H9 (cell line): ENCODE results near the gene CELF5. TPM values are rescaled to one million over a fixed set of nuclear protein-coding genes. Genes with fewer than 3 reads are reported as not detected.

Experiments used
- DNase-seq: peaks from one replicate; pipeline ENCODE4 v3.0.0-alpha.2; 2017
- H2AFZ ChIP-seq: one replicate; pipeline ENCODE4 v1.6.1; 2013; ENCODE audit warnings: mild to moderate bottlenecking, low read length, control low read depth, moderate library complexity
- H2AK5ac ChIP-seq: 2 replicates; pipeline ENCODE4 v1.6.1; 2013; ENCODE audit warnings: low read length, control low read depth, mixed read lengths; ENCODE audit not compliant: insufficient read length
- H2BK120ac ChIP-seq: one replicate; pipeline ENCODE4 v1.6.1; 2013; ENCODE audit warnings: low read depth, mild to moderate bottlenecking, low read length, control low read depth, inconsistent platforms; ENCODE audit not compliant: poor library complexity, severe bottlenecking
- H2BK12ac ChIP-seq: 2 replicates; pipeline ENCODE4 v1.6.1; 2013; ENCODE audit warnings: low read length, control low read depth, mixed read lengths, low read depth; ENCODE audit not compliant: insufficient read length
- H2BK15ac ChIP-seq: 2 replicates; pipeline ENCODE4 v1.6.1; 2013; ENCODE audit warnings: low read depth, low read length, control low read depth
- H2BK20ac ChIP-seq: one replicate; pipeline ENCODE4 v1.6.1; 2013; ENCODE audit warnings: low read depth, mild to moderate bottlenecking, low read length, control low read depth, inconsistent platforms; ENCODE audit not compliant: poor library complexity, severe bottlenecking
- H2BK5ac ChIP-seq: 2 replicates; pipeline ENCODE4 v1.6.1; 2013; ENCODE audit warnings: low read length, control low read depth, mixed read lengths; ENCODE audit not compliant: insufficient read length
- H3K14ac ChIP-seq: 2 replicates; pipeline ENCODE4 v1.6.1; 2013; ENCODE audit warnings: low read length, control low read depth; ENCODE audit not compliant: insufficient read depth
- H3K18ac ChIP-seq: 2 replicates; pipeline ENCODE4 v1.6.1; 2013; ENCODE audit warnings: low read depth, mild to moderate bottlenecking, mixed read lengths, low read length, control low read depth; ENCODE audit not compliant: insufficient read length
- H3K23ac ChIP-seq: 2 replicates; pipeline ENCODE4 v1.6.1; 2013; ENCODE audit warnings: low read length, control low read depth, mixed read lengths, low read depth; ENCODE audit not compliant: insufficient read length
- H3K23me2 ChIP-seq: 2 replicates; pipeline ENCODE4 v1.6.1; 2013; ENCODE audit warnings: low read depth, mild to moderate bottlenecking, mixed read lengths, low read length, control low read depth; ENCODE audit not compliant: insufficient read length, poor library complexity, severe bottlenecking
- H3K27ac ChIP-seq: 2 replicates; pipeline ENCODE4 v1.5.1; 2013; ENCODE audit warnings: low read length, control low read depth, mixed read lengths, low read depth; ENCODE audit not compliant: insufficient read length
- H3K27me3 ChIP-seq: 2 replicates; pipeline ENCODE4 v1.6.1; 2013; ENCODE audit warnings: low read length, control low read depth, inconsistent platforms; ENCODE audit not compliant: insufficient read depth
- H3K4ac ChIP-seq: 2 replicates; pipeline ENCODE4 v1.6.1; 2013; ENCODE audit warnings: low read depth, mild to moderate bottlenecking, control low read depth, inconsistent platforms, low read length, moderate library complexity
- H3K4me1 ChIP-seq: 2 replicates; pipeline ENCODE4 v1.6.1; 2013; ENCODE audit warnings: low read length, control low read depth, inconsistent platforms; ENCODE audit not compliant: insufficient read depth
- H3K4me2 ChIP-seq: 2 replicates; pipeline ENCODE4 v1.6.1; 2013; ENCODE audit warnings: low read length, control low read depth, mixed read lengths; ENCODE audit not compliant: insufficient read length, insufficient read depth
- H3K56ac ChIP-seq: 2 replicates; pipeline ENCODE4 v1.6.1; 2013; ENCODE audit warnings: low read depth, mild to moderate bottlenecking, mixed read lengths, low read length, control low read depth; ENCODE audit not compliant: insufficient read length
- H3K79me1 ChIP-seq: 2 replicates; pipeline ENCODE4 v1.6.1; 2013; ENCODE audit warnings: low read depth, mild to moderate bottlenecking, moderate library complexity, low read length, control low read depth, inconsistent platforms; ENCODE audit not compliant: insufficient read depth, poor library complexity, severe bottlenecking
- H3K79me2 ChIP-seq: 2 replicates; pipeline ENCODE4 v1.6.1; 2013; ENCODE audit warnings: low read length, control low read depth, inconsistent platforms; ENCODE audit not compliant: insufficient read depth
- H3K9ac ChIP-seq: 2 replicates; pipeline ENCODE4 v1.6.1; 2013; ENCODE audit warnings: low read length, control low read depth, mixed read lengths; ENCODE audit not compliant: insufficient read length; ENCODE audit errors: extremely low read depth
- H3K9me3 ChIP-seq: one replicate; pipeline ENCODE4 v1.6.1; 2013; ENCODE audit warnings: low read depth, low read length, inconsistent platforms; ENCODE audit not compliant: control insufficient read depth
- H3T11ph ChIP-seq: one replicate; pipeline ENCODE4 v1.6.1; 2013; ENCODE audit warnings: mild to moderate bottlenecking, low read length, control low read depth, inconsistent platforms
- H4K20me1 ChIP-seq: one replicate; pipeline ENCODE4 v1.6.1; 2013; ENCODE audit not compliant: control insufficient read depth, insufficient read length, insufficient read depth
- H4K5ac ChIP-seq: 2 replicates; pipeline ENCODE4 v1.6.1; 2013; ENCODE audit warnings: low read depth, mild to moderate bottlenecking, mixed read lengths, low read length, control low read depth; ENCODE audit not compliant: insufficient read length
- H4K8ac ChIP-seq: replicated peaks from 2 replicates; pipeline ENCODE4 v1.6.1; 2013; ENCODE audit warnings: low read length, control low read depth, mixed read lengths, low read depth; ENCODE audit not compliant: insufficient read length
- H4K91ac ChIP-seq: 2 replicates; pipeline ENCODE4 v1.6.1; 2013; ENCODE audit warnings: low read depth, mild to moderate bottlenecking, moderate library complexity, mixed read lengths, low read length, control low read depth; ENCODE audit not compliant: insufficient read length
- H3K27ac Mint-ChIP-seq, 3 experiments: 2 replicates in 2 of 3; 3 replicates in 1 of 3; pipeline ENCODE4 v1.8.0; 2020 to 2021; ENCODE audit warnings: mixed read lengths in 3 of 3, mild to moderate bottlenecking in 1 of 3, moderate library complexity in 1 of 3
- H3K27me3 Mint-ChIP-seq: 2 replicates; pipeline ENCODE4 v1.8.0; 2021; ENCODE audit warnings: low read depth, mild to moderate bottlenecking, moderate library complexity, mixed read lengths
- H3K36me3 Mint-ChIP-seq, 3 experiments: 2 replicates in 2 of 3; 3 replicates in 1 of 3; pipeline ENCODE4 v1.8.0; 2020 to 2021; ENCODE audit warnings: low read depth in 3 of 3, mixed read lengths in 3 of 3; ENCODE audit not compliant: insufficient read depth in 1 of 3
- H3K4me1 Mint-ChIP-seq, 2 experiments: 2 replicates each; pipeline ENCODE4 v1.8.0; 2020; ENCODE audit warnings: mixed read lengths in 2 of 2
- H3K4me3 Mint-ChIP-seq, 2 experiments: 2 replicates in 1 of 2; 3 replicates in 1 of 2; pipeline ENCODE4 v1.8.0; 2020 to 2021; ENCODE audit warnings: mild to moderate bottlenecking in 2 of 2, mixed read lengths in 2 of 2, moderate library complexity in 1 of 2
- H3K9me3 Mint-ChIP-seq, 2 experiments: 2 replicates in 1 of 2; 3 replicates in 1 of 2; pipeline ENCODE4 v1.8.0; 2020; ENCODE audit warnings: mild to moderate bottlenecking in 2 of 2, mixed read lengths in 2 of 2, moderate library complexity in 1 of 2
- WGBS: extraction: QIAGEN DNeasy Blood & Tissue Kit; methylation state at CpG from one replicate; pipeline ENCODE4 v1.1.7; 2013; ENCODE audit warnings: missing lambda C conversion rate, low lambda C conversion rate, mixed read lengths; ENCODE audit not compliant: insufficient read length; ENCODE audit errors: extremely low coverage; 5-methylcytosine and 5-hydroxymethylcytosine counted together
- total RNA-seq: library from RNA; stranded (reverse); gene quantifications from 2 replicates; pipeline ENCODE4 v1.2.1, GENCODE V29; 2021
- TF ChIP-seq, protein P1 (sequence below): fragments of 200-600 bp; sonication (generic); conservative IDR thresholded peaks from 3 replicates; pipeline ENCODE4 v1.8.0; 2021; ENCODE audit warnings: antibody characterized with exemption, mild to moderate bottlenecking

The CELF5 gene
- total RNA-seq, 1 experiment from 2014 or later = 4.8 TPM

DNA sequence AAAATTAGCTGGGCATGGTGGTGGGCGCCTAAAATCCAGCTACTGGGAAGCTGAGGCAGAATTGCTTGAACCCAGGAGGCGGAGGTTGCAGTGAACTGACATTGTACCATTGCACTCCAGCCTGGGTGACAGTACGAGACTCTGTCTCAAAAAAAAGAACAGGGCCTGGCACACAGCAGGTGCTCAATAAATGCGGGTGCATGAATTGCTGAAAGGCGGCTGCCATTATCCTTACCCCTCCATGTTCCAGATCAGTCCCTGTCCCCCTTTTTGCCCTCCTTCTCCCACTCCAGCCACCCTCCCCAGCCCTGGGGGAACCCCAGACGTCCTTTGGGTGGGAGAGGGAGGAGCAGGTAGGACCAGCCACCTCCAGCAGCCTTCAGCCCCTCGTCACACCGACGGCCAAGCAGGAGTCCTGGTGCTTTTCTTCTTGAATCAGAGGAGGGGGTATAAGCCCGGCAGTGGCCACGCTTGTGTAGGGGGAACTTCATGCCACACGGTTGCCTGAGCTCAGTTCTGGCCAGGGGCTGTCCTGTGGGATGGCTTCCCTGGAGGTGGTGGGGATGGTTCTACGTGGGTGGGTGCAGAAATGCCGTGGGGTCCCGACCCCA is 121.5 kb downstream of the CELF5 start:
- H3K4me1 ChIP-seq = no peaks in the 10 kb centered on the region
- H3K4me3 Mint-ChIP-seq = no peak overlapping the region
- H3K56ac ChIP-seq = no peak overlapping the region
- H4K5ac ChIP-seq = no peak overlapping the region
- H3K27ac ChIP-seq = no peak overlapping the region
- H3K14ac ChIP-seq = no peak overlapping the region
- no peaks in the 10 kb centered on the region for H4K20me1 ChIP-seq
- H2AK5ac ChIP-seq = no peak overlapping the region
- H3K18ac ChIP-seq = no peak overlapping the region
- H3K23me2 ChIP-seq = no peaks in the 10 kb centered on the region
- no peak overlapping the region for H4K8ac ChIP-seq
- H2AFZ ChIP-seq = no peak overlapping the region
- no peak overlapping the region for H3K4me2 ChIP-seq
- H3K36me3 Mint-ChIP-seq = no peaks in the 10 kb centered on the region
- H3K27me3 Mint-ChIP-seq = peaks cover 74% of the 10 kb centered on the region
- no peaks in the 10 kb centered on the region for H3K9me3 ChIP-seq
- H2BK5ac ChIP-seq = no peak overlapping the region
- H3K27ac Mint-ChIP-seq = no peak overlapping the region
- TF ChIP-seq, protein P1, sequence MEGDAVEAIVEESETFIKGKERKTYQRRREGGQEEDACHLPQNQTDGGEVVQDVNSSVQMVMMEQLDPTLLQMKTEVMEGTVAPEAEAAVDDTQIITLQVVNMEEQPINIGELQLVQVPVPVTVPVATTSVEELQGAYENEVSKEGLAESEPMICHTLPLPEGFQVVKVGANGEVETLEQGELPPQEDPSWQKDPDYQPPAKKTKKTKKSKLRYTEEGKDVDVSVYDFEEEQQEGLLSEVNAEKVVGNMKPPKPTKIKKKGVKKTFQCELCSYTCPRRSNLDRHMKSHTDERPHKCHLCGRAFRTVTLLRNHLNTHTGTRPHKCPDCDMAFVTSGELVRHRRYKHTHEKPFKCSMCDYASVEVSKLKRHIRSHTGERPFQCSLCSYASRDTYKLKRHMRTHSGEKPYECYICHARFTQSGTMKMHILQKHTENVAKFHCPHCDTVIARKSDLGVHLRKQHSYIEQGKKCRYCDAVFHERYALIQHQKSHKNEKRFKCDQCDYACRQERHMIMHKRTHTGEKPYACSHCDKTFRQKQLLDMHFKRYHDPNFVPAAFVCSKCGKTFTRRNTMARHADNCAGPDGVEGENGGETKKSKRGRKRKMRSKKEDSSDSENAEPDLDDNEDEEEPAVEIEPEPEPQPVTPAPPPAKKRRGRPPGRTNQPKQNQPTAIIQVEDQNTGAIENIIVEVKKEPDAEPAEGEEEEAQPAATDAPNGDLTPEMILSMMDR = no peak
- no peak overlapping the region for H2BK15ac ChIP-seq
- H3K9ac ChIP-seq = no peak overlapping the region
- no peaks in the 10 kb centered on the region for H3K4me1 Mint-ChIP-seq
- no peaks in the 10 kb centered on the region for H3K27me3 ChIP-seq
- no CpG with 5 or more reads among the region's 15 CpGs for WGBS
- H3T11ph ChIP-seq = no peak overlapping the region
- no peak overlapping the region for H3K23ac ChIP-seq
- no peak overlapping the region for H2BK12ac ChIP-seq
- no peak overlapping the region for H3K4ac ChIP-seq
- H3K79me1 ChIP-seq = no peaks in the 10 kb centered on the region
- no peak overlapping the region for H2BK120ac ChIP-seq
- no peak for DNase-seq
- no peak overlapping the region for H4K91ac ChIP-seq
- H2BK20ac ChIP-seq = no peak overlapping the region
- H3K9me3 Mint-ChIP-seq = no peaks in the 10 kb centered on the region; a peak in 1 of 5 replicates
- H3K79me2 ChIP-seq = no peaks in the 10 kb centered on the region

Other genes with a start within 250 kb of the CELF5 start
- 1.1 and 1.7 TPM in 2 replicates for gene TLE6, start 247.1 kb upstream of the CELF5 start, total RNA-seq
- 3.1 and 4.2 TPM in 2 replicates for gene TLE2, start 195.4 kb upstream of the CELF5 start, total RNA-seq
- 218 and 221 TPM in 2 replicates for gene TLE5, start 162.2 kb upstream of the CELF5 start, total RNA-seq
- 23.1 and 24.0 TPM in 2 replicates for gene GNA11, start 130.3 kb upstream of the CELF5 start, total RNA-seq
- 0.20 TPM in 1 of 2 replicates, not detected in the other for gene GNA15, start 88.6 kb upstream of the CELF5 start, total RNA-seq
- not detected in 2 replicates for gene S1PR4, start 45.9 kb upstream of the CELF5 start, total RNA-seq
- gene NCLN, start 38.7 kb upstream of the CELF5 start, total RNA-seq = 94.8 and 100 TPM in 2 replicates
- 5.6 and 8.0 TPM in 2 replicates for gene NFIC, start 141.9 kb downstream of the CELF5 start, total RNA-seq